K562 (cell line): Measurements from ENCODE around the gene OR2AG1. TPM values are rescaled to one million over a fixed set of nuclear protein-coding genes. Genes with fewer than 3 reads are reported as not detected.
A peak's percentile ranks its signal among the peaks of the same experiment; 100 is the strongest.

Source experiments
- ATAC-seq: fragments of 200-7000 bp; cut with Tn5 transposase; 3 replicates; pipeline ENCODE4 v1.9.1; 2020; ENCODE audit warnings: moderate library complexity
- BruUV-seq: library from RNA; stranded (reverse); fragments of 400-500 nt; replicated peaks from 2 replicates; lab custom pipeline; 2021; lab: Mats Ljungman, UMichigan
- CTCF ChIA-PET: fragments of 300-600 bp; formaldehyde crosslinking; extraction: SDS; loops from one replicate; lab custom pipeline; 2021; ENCODE audit warnings: low intra/inter-chr PET ratio; lab: Yijun Ruan, JAX
- POLR2A ChIA-PET: fragments of 300-600, 350-650 bp; sonication (Branson Sonifier 250); formaldehyde crosslinking; extraction: SDS; loops from one replicate; lab custom pipeline; 2021; ENCODE audit warnings: antibody characterized with exemption, inconsistent platforms; lab: Yijun Ruan, JAX
- DNase-seq, 4 experiments: peaks; one replicate each; pipeline versions ENCODE4 v3.0.0 to v3.0.0-alpha.2; 2011 to 2018; ENCODE audit warnings: low spot score in 3 of 4, mixed read lengths in 3 of 4; ENCODE audit errors: extremely low read depth in 1 of 4
- FAIRE-seq: peaks from 2 replicates; lab custom pipeline; 2011; peaks lifted over from hg19 to GRCh38; lab: Jason Lieb, UNC
- H2AFZ ChIP-seq: 2 replicates; pipeline ENCODE4 v1.6.0; 2011; ENCODE audit warnings: low read depth, low read length, control low read depth, inconsistent platforms
- H3K27ac ChIP-seq: fragments of 200-600 bp; 3 replicates; pipeline ENCODE4 v1.8.0; 2011; ENCODE audit warnings: low read depth, mild to moderate bottlenecking, control low read depth, inconsistent platforms, low read length, moderate library complexity, mixed read lengths; ENCODE audit errors: extremely low read depth
- H3K27me3 ChIP-seq, 2 experiments: fragments of 300-600 bp in 1 of 2; 2 replicates in 1 of 2; 3 replicates in 1 of 2; pipeline versions ENCODE4 v1.6.0 to v1.8.0; 2011; ENCODE audit warnings: inconsistent platforms in 2 of 2, low read length in 2 of 2, mild to moderate bottlenecking in 1 of 2, mixed read lengths in 1 of 2, moderate library complexity in 1 of 2; ENCODE audit not compliant: control insufficient read depth in 2 of 2, insufficient read depth in 2 of 2
- H3K36me3 ChIP-seq: fragments of 300-600 bp; 3 replicates; pipeline ENCODE4 v1.8.0; 2011; ENCODE audit warnings: mild to moderate bottlenecking, low read length, inconsistent platforms; ENCODE audit not compliant: control insufficient read depth, insufficient read depth
- H3K4me1 ChIP-seq, 2 experiments: fragments of 200-600 bp in 1 of 2; replicated peaks in 1 of 2; 2 replicates in 1 of 2; 3 replicates in 1 of 2; pipeline versions ENCODE4 v1.5.1 to v1.8.0; 2011; ENCODE audit warnings: inconsistent platforms in 2 of 2, low read length in 2 of 2, mild to moderate bottlenecking in 1 of 2, mixed read lengths in 1 of 2, moderate library complexity in 1 of 2; ENCODE audit not compliant: control insufficient read depth in 2 of 2, insufficient read depth in 2 of 2
- H3K4me2 ChIP-seq: 2 replicates; pipeline ENCODE4 v1.6.1; 2011; ENCODE audit warnings: low read length, control low read depth, inconsistent platforms, mixed read lengths; ENCODE audit not compliant: insufficient read depth
- H3K4me3 ChIP-seq: fragments of 200-600 bp; sonication (generic), shearing (Covaris generic); 2 replicates; pipeline ENCODE4 v1.5.1; 2016; ENCODE audit warnings: control low read depth, inconsistent platforms
- H3K79me2 ChIP-seq: fragments of 200-600 bp; 3 replicates; pipeline ENCODE4 v1.8.0; 2011; ENCODE audit warnings: low read length, inconsistent platforms; ENCODE audit not compliant: control insufficient read depth, insufficient read depth
- H3K9ac ChIP-seq, 2 experiments: 2 replicates each; pipeline versions ENCODE4 v1.6.0 to v1.6.1; 2011; ENCODE audit warnings: low read depth in 2 of 2, low read length in 2 of 2, control low read depth in 1 of 2, inconsistent platforms in 1 of 2, mild to moderate bottlenecking in 1 of 2, mixed read lengths in 1 of 2; ENCODE audit not compliant: insufficient read depth in 1 of 2
- H3K9me1 ChIP-seq: one replicate; pipeline ENCODE4 v1.6.0; 2011; ENCODE audit warnings: inconsistent platforms, mild to moderate bottlenecking, low read length, moderate library complexity; ENCODE audit not compliant: control insufficient read depth, insufficient read depth
- H3K9me3 ChIP-seq: replicated peaks from 2 replicates; pipeline ENCODE4 v1.5.1; 2011; ENCODE audit warnings: low read depth, low read length, inconsistent platforms; ENCODE audit not compliant: control insufficient read depth, insufficient read depth
- H4K20me1 ChIP-seq: replicated peaks from 2 replicates; pipeline ENCODE4 v1.6.1; 2011; ENCODE audit warnings: low read length, inconsistent platforms, mixed read lengths; ENCODE audit not compliant: control insufficient read depth, insufficient read depth
- ATF3 ChIP-seq, 2 experiments: fragments of 450-650 bp in 1 of 2; sonication (generic) in 1 of 2; formaldehyde crosslinking in 1 of 2; IDR thresholded peaks in 1 of 2; conservative IDR thresholded peaks in 1 of 2; 2 replicates each; pipeline versions ENCODE4 v1.6.1 to v1.8.1; 2016 to 2023; ENCODE audit warnings: mild to moderate bottlenecking in 2 of 2, moderate library complexity in 2 of 2, inconsistent platforms in 1 of 2, missing genetic modification reagents in 1 of 2
- COPS2 ChIP-seq: fragments of 450-650 bp; conservative IDR thresholded peaks from 2 replicates; pipeline ENCODE4 v1.6.1; 2016; ENCODE audit warnings: mild to moderate bottlenecking, moderate library complexity
- ELF4 ChIP-seq: fragments of 450-650 bp; formaldehyde crosslinking; IDR thresholded peaks from 2 replicates; pipeline ENCODE4 v1.4.0; 2022; ENCODE audit warnings: missing genetic modification characterization
- ETV5 ChIP-seq: sonication (generic); formaldehyde crosslinking; IDR thresholded peaks from 2 replicates; pipeline ENCODE4 v1.4.0; 2020; ENCODE audit warnings: low read depth, mild to moderate bottlenecking, missing genetic modification reagents
- FOSL1 ChIP-seq: fragments of 200-800 bp; sonication (Bioruptor generic); conservative IDR thresholded peaks from 2 replicates; pipeline ENCODE4 v1.6.1; 2016; ENCODE audit warnings: missing genetic modification characterization, missing compliant biosample characterization
- GATAD2A ChIP-seq: fragments of 450-650 bp; IDR thresholded peaks from 2 replicates; pipeline ENCODE4 v1.6.1; 2017
- HNRNPLL ChIP-seq: fragments of 200-400 bp; formaldehyde crosslinking; IDR thresholded peaks from 2 replicates; pipeline ENCODE4 v1.6.1; 2017; ENCODE audit warnings: low read length, low read depth, mild to moderate bottlenecking; ENCODE audit not compliant: poor library complexity, severe bottlenecking
- NCOR1 ChIP-seq: fragments of 450-650 bp; IDR thresholded peaks from 2 replicates; pipeline ENCODE4 v1.6.1; 2016; ENCODE audit warnings: mild to moderate bottlenecking, moderate library complexity
- NEUROD1 ChIP-seq: fragments of 150-350 bp; IDR thresholded peaks from 2 replicates; pipeline ENCODE4 v1.6.1; 2014; ENCODE audit warnings: borderline replicate concordance, low read length, low read depth; ENCODE audit not compliant: partially characterized antibody
- NFE2 ChIP-seq: IDR thresholded peaks from 2 replicates; pipeline ENCODE4 v1.6.1; 2014; ENCODE audit warnings: antibody characterized with exemption, low read depth
- POLR2AphosphoS5 ChIP-seq: IDR thresholded peaks from 2 replicates; pipeline ENCODE4 v1.6.1; 2011; ENCODE audit warnings: mild to moderate bottlenecking, low read depth, low read length, moderate library complexity; ENCODE audit not compliant: control insufficient read depth, insufficient read depth
- RBM22 ChIP-seq: fragments of 200-400 bp; formaldehyde crosslinking; IDR thresholded peaks from 2 replicates; pipeline ENCODE4 v1.6.1; 2018; ENCODE audit warnings: low read length, low read depth; ENCODE audit not compliant: poor library complexity, severe bottlenecking
- RUNX1 ChIP-seq: sonication (generic); IDR thresholded peaks from 2 replicates; pipeline ENCODE4 v1.6.1; 2016; ENCODE audit warnings: antibody characterized with exemption, low read depth
- SMARCC2 ChIP-seq: fragments of 450-650 bp; IDR thresholded peaks from 2 replicates; pipeline ENCODE4 v1.6.1; 2017; ENCODE audit warnings: antibody characterized with exemption, moderate library complexity, mild to moderate bottlenecking, low read depth
- STAT5A ChIP-seq: IDR thresholded peaks from 2 replicates; pipeline ENCODE4 v1.6.1; 2012; ENCODE audit warnings: low read length, inconsistent platforms, borderline replicate concordance
- TAF9B ChIP-seq: fragments of 450-650 bp; IDR thresholded peaks from 2 replicates; pipeline ENCODE4 v1.6.1; 2018; ENCODE audit warnings: mild to moderate bottlenecking; ENCODE audit not compliant: partially characterized antibody
- TFAP4 ChIP-seq: sonication (generic); formaldehyde crosslinking; IDR thresholded peaks from 2 replicates; pipeline ENCODE4 v1.8.0; 2022; ENCODE audit warnings: missing genetic modification reagents, mild to moderate bottlenecking, moderate library complexity, borderline replicate concordance
- U2AF1 ChIP-seq: fragments of 200-400 bp; formaldehyde crosslinking; optimal IDR thresholded peaks from 2 replicates; pipeline ENCODE3; 2017; ENCODE audit warnings: mild to moderate bottlenecking, low read depth, low read length, moderate library complexity
- ZBTB2 ChIP-seq: fragments of 450-650 bp; IDR thresholded peaks from 2 replicates; pipeline ENCODE4 v1.6.1; 2016; ENCODE audit warnings: antibody characterized with exemption
- ZNF146 ChIP-seq: IDR thresholded peaks from one replicate; pipeline ENCODE4 v1.6.1; 2018; ENCODE audit warnings: missing compliant biosample characterization; ENCODE audit not compliant: unreplicated experiment
- ZNF212 ChIP-seq: fragments of 450-650 bp; formaldehyde crosslinking; IDR thresholded peaks from 2 replicates; pipeline ENCODE4 v1.4.0; 2020; ENCODE audit warnings: mild to moderate bottlenecking
- ZNF217 ChIP-seq: sonication (generic); formaldehyde crosslinking; IDR thresholded peaks from 2 replicates; pipeline ENCODE4 v1.8.0; 2022; ENCODE audit warnings: mild to moderate bottlenecking, missing genetic modification reagents
- ZNF778 ChIP-seq: fragments of 450-650 bp; formaldehyde crosslinking; IDR thresholded peaks from 2 replicates; pipeline ENCODE4 v1.4.0; 2020; ENCODE audit warnings: mild to moderate bottlenecking, moderate library complexity
- WGBS: fragments of 100-300 bp; shearing (Covaris generic); methylation state at CpG from one replicate; pipeline ENCODE4 v1.1.6; 2016; ENCODE audit warnings: low coverage, mixed read lengths; ENCODE audit not compliant: insufficient coverage; ENCODE audit errors: missing lambda C conversion rate; 5-methylcytosine and 5-hydroxymethylcytosine counted together
- in situ Hi-C: fragments of 300-500 bp; cut with MboI; formaldehyde crosslinking; loops from 4 replicates; pipeline ENCODE4 v1.15.0; 2018; ENCODE audit warnings: inconsistent platforms, mixed read lengths
- intact Hi-C: fragments of 100-400 bp; cut with micrococcal nuclease; formaldehyde crosslinking; loops from 2 replicates; pipeline ENCODE4 v1.14.2; 2022
- polyA plus RNA-seq, 8 experiments: library from polyadenylated mRNA; depleted of rRNA in 4 of 8; stranded (reverse) in 5 of 8; unstranded in 3 of 8; fragments of >200 nt; fragmentation: Nextera tagmentation in 2 of 8; fragmentation: Illumina TruSeq in 1 of 8; extraction: Ambion mirVana in 2 of 8; extraction: Trizol in 1 of 8; gene quantifications; 2 replicates each; pipeline versions ENCODE4 v1.2.1 to v1.2.3, GENCODE V29; 2011 to 2014; ENCODE audit warnings: inconsistent platforms in 1 of 8, missing spikeins in 1 of 8
- total RNA-seq, 7 experiments: library from RNA; depleted of rRNA in 6 of 7; stranded (reverse); fragments of >200 nt in 6 of 7; fragmentation: Illumina TruSeq in 2 of 7; extraction: Trizol in 2 of 7; gene quantifications; 2 replicates each; pipeline versions ENCODE4 v1.2.1 to v1.2.3, GENCODE V29; 2011 to 2021; ENCODE audit warnings: low replicate concordance in 1 of 7

The OR2AG1 gene
- total and polyA plus RNA-seq, 9 of the 15 experiments (the other 6 are each of a cell fraction or from before 2014, with no cell fraction given): 0.05 to 0.11 (median 0.07) TPM; not detected in 5

- CTCF ChIA-PET: no interaction called here
- ATAC-seq: no peak
- TF ChIP-seq ZNF217 (CRISPR knock-in tag) (no peak), TFAP4 (CRISPR knock-in tag) (no peak), ZNF146 (CRISPR knock-in tag) (no peak), RBM22 (no peak), STAT5A (no peak), ZNF778 (CRISPR knock-in tag) (no peak), U2AF1 (no peak), ETV5 (CRISPR knock-in tag) (no peak), ZBTB2 (no peak), SMARCC2 (no peak), NEUROD1 (no peak), COPS2 (no peak), GATAD2A (no peak), NCOR1 (no peak), POLR2AphosphoS5 (no peak), ELF4 (CRISPR knock-in tag) (no peak), ZNF212 (CRISPR knock-in tag) (no peak), NFE2 (0 out of 2 replicates have a peak, but pooled peaks have one; percentile 4), FOSL1 (tag) (peak; percentile 66), HNRNPLL (no peak), RUNX1 (no peak), TAF9B (no peak), ATF3 (IDR thresholded peaks at IDR 0.05) (peak; percentile 50; the same call in 1 of the 2 replicates), ATF3 (CRISPR knock-in tag; conservative IDR thresholded peaks at IDR 0.05) (no peak)
Observed at GRCh38 chr11:6799402-6799801, 16.6 kb downstream of the OR2AG1 start, which contains the start of gene OR6A2. OR6A2 (minus strand) TSS chr11:6799689; CDS start chr11:6795708, 3,981 bp downstream.

More at GRCh38 chr11:6799402-6799801, 16.6 kb downstream of the OR2AG1 start, which contains the start of gene OR6A2:
- H2AFZ ChIP-seq: no peak within 1 kb of the TSS
- H3K9me3 ChIP-seq: no peaks in the 10 kb centered on the region
- H3K4me1 ChIP-seq: no peaks in the 10 kb centered on the region
- no peaks in the 10 kb centered on the region for H4K20me1 ChIP-seq
- in situ Hi-C loops (no loop called here), intact Hi-C loops (no loop called here)
- no peaks in the 10 kb centered on the region for H3K9me1 ChIP-seq
- 0% methylated on average over 1 of the region's 1 CpG for WGBS
- no peak within 1 kb of the TSS for H3K4me3 ChIP-seq
- no peaks in the 10 kb centered on the region for H3K36me3 ChIP-seq
- DNase-seq (no peak), FAIRE-seq (peak; percentile 11)
- no peaks in the 10 kb centered on the region for H3K79me2 ChIP-seq
- no peak within 1 kb of the TSS for H3K9ac ChIP-seq
- H3K27ac ChIP-seq: no peak within 1 kb of the TSS
- POLR2A ChIA-PET: no interaction called here
- no peak within 1 kb of the TSS for H3K4me2 ChIP-seq
- BruUV-seq: no TSS peak
- no peaks in the 10 kb centered on the region for H3K27me3 ChIP-seq
